HG02798 (cell line): ENCODE measurements around the gene TP53TG5.
A peak's percentile ranks its signal among the peaks of the same experiment; 100 is the strongest.

Experiments used
- ATAC-seq: cut with Tn5 transposase; IDR thresholded peaks from one replicate; pipeline ENCODE4 v1.9.1; 2021; ENCODE audit warnings: mild to moderate bottlenecking; ENCODE audit not compliant: unreplicated experiment, poor library complexity

Gene TP53TG5

GRCh38 chr20:45378191-45378590 lies at the start of gene TP53TG5:
TSS of gene TP53TG5 (minus strand) at chr20:45378325. CDS start at chr20:45378236, 89 bp downstream.
- no peak for ATAC-seq

GRCh38 chr20:45427236-45428149 lies 49.4 kb upstream of the TP53TG5 start:
- no peak for ATAC-seq

- no peak for ATAC-seq
These were observed 48.3 kb upstream of the TP53TG5 start for GRCh38 chr20:45426320-45427016.

GRCh38 chr20:45425561-45425960 lies 47.4 kb upstream of the TP53TG5 start:
- no peak for ATAC-seq

- ATAC-seq = no peak
These were observed 45.6 kb upstream of the TP53TG5 start for GRCh38 chr20:45423700-45424099.

GRCh38 chr20:45420125-45420524 lies 42.0 kb upstream of the TP53TG5 start:
- ATAC-seq = no peak

- peak; percentile 78 for ATAC-seq
These were observed 41.3 kb upstream of the TP53TG5 start for GRCh38 chr20:45419188-45420091.

- ATAC-seq = no peak
These were observed 38.8 kb upstream of the TP53TG5 start for GRCh38 chr20:45416917-45417316.

GRCh38 chr20:45415822-45416637 lies 37.9 kb upstream of the TP53TG5 start, which contains the start of gene PIGT:
TSS of gene PIGT (plus strand) at chr20:45416141. CDS start at chr20:45416157, 16 bp downstream.
- peak; percentile 75 for ATAC-seq

- ATAC-seq = no peak
These were observed 35.4 kb upstream of the TP53TG5 start for GRCh38 chr20:45413479-45413878.

GRCh38 chr20:45412653-45413052 lies 34.5 kb upstream of the TP53TG5 start:
- no peak for ATAC-seq

GRCh38 chr20:45410887-45411286 lies 32.8 kb upstream of the TP53TG5 start:
- ATAC-seq = no peak

GRCh38 chr20:45409521-45410272 lies 31.6 kb upstream of the TP53TG5 start:
- no peak for ATAC-seq

GRCh38 chr20:45408646-45409213 lies 30.6 kb upstream of the TP53TG5 start:
- no peak for ATAC-seq

GRCh38 chr20:45407783-45408645 lies 29.9 kb upstream of the TP53TG5 start, which contains the start of gene DBNDD2:
TSS of gene DBNDD2 (plus strand) at chr20:45408289. CDS start at chr20:45408468, 179 bp downstream.
- no peak for ATAC-seq

GRCh38 chr20:45407067-45407745 lies 29.1 kb upstream of the TP53TG5 start:
- ATAC-seq = no peak
